Raji (cell line): ENCODE results near the gene MRPS14.

Source experiments
- POLR2A ChIP-seq: IDR thresholded peaks from 2 replicates; pipeline ENCODE4 v1.6.1; 2011; ENCODE audit warnings: low read depth, low read length, control low read depth; ENCODE audit not compliant: insufficient read depth

The MRPS14 gene

GRCh38 chr1:174998569-174999215 is 24.5 kb downstream of the MRPS14 start:
- TF ChIP-seq POLR2A, result no peak

GRCh38 chr1:174997041-174997440 is 26.2 kb downstream of the MRPS14 start:
- no peak for TF ChIP-seq POLR2A

- TF ChIP-seq POLR2A, result no peak
Measured at GRCh38 chr1:174996476-174996875, 26.7 kb downstream of the MRPS14 start.

GRCh38 chr1:174995916-174996315 is 27.3 kb downstream of the MRPS14 start:
- no peak for TF ChIP-seq POLR2A

GRCh38 chr1:174995121-174995520 is 28.1 kb downstream of the MRPS14 start:
- TF ChIP-seq POLR2A, result no peak

GRCh38 chr1:174991473-174991872 is 31.8 kb downstream of the MRPS14 start:
- TF ChIP-seq POLR2A, result no peak

GRCh38 chr1:174990382-174990999 is 32.7 kb downstream of the MRPS14 start:
- no peak for TF ChIP-seq POLR2A

- TF ChIP-seq POLR2A, result no peak
Measured at GRCh38 chr1:174989536-174990220, 33.5 kb downstream of the MRPS14 start.

- no peak for TF ChIP-seq POLR2A
Measured at GRCh38 chr1:174988986-174989385, 34.2 kb downstream of the MRPS14 start.

GRCh38 chr1:174988539-174988938 is 34.7 kb downstream of the MRPS14 start:
- TF ChIP-seq POLR2A, result no peak

- no peak for TF ChIP-seq POLR2A
Measured at GRCh38 chr1:174984952-174985351, 38.3 kb downstream of the MRPS14 start.

GRCh38 chr1:174982971-174983689 is 40.1 kb downstream of the MRPS14 start:
- no peak for TF ChIP-seq POLR2A

- no peak for TF ChIP-seq POLR2A
Measured at GRCh38 chr1:174976436-174977108, 46.7 kb downstream of the MRPS14 start.

GRCh38 chr1:174975764-174976163 is 47.5 kb downstream of the MRPS14 start:
- no peak for TF ChIP-seq POLR2A

- TF ChIP-seq POLR2A, result no peak
Measured at GRCh38 chr1:174974711-174975119, 48.5 kb downstream of the MRPS14 start.
